ENCODE data around the gene SOX15. TPM values are rescaled to one million over a fixed set of nuclear protein-coding genes. Genes with fewer than 3 reads are reported as not detected.

SOX15 gene
- total RNA-seq, 1 donor from 2014 or later: 18.7 TPM

GRCh38 chr17:7549401-7550055 lies 40.4 kb downstream of the SOX15 start:
- peak overlapping the region; percentile 78 for H3K4me3 ChIP-seq (ENCODE audit: low read depth, low read length)
- TF ChIP-seq CTCF (conservative IDR thresholded peaks at IDR 0.05; ENCODE audit: low read depth, low read length): no peak
- no peak for DNase-seq (ENCODE audit: low read depth)

GRCh38 chr17:7548585-7549400 lies 41.1 kb downstream of the SOX15 start, which contains the start of gene TNFSF12:
TSS of gene TNFSF12 (plus strand) at chr17:7549058. CDS start at chr17:7549154, 96 bp downstream.
- peak within 1 kb of the TSS; percentile 78 for H3K4me3 ChIP-seq (ENCODE audit: low read depth, low read length)
- TF ChIP-seq CTCF (conservative IDR thresholded peaks at IDR 0.05; ENCODE audit: low read depth, low read length): peak; percentile 9
- no peak for DNase-seq (ENCODE audit: low read depth)

GRCh38 chr17:7544911-7545310 lies 45.0 kb downstream of the SOX15 start:
- DNase-seq (ENCODE audit: low read depth): no peak
- H3K4me3 ChIP-seq (ENCODE audit: low read depth, low read length): no peak overlapping the region
- no peak for TF ChIP-seq CTCF (conservative IDR thresholded peaks at IDR 0.05; ENCODE audit: low read depth, low read length)

GRCh38 chr17:7541074-7541621 lies 48.7 kb downstream of the SOX15 start:
- DNase-seq (ENCODE audit: low read depth): no peak
- TF ChIP-seq CTCF (conservative IDR thresholded peaks at IDR 0.05; ENCODE audit: low read depth, low read length): no peak
- H3K4me3 ChIP-seq (ENCODE audit: low read depth, low read length): no peak overlapping the region

- TF ChIP-seq CTCF (conservative IDR thresholded peaks at IDR 0.05; ENCODE audit: low read depth, low read length): no peak
- no peak overlapping the region for H3K4me3 ChIP-seq (ENCODE audit: low read depth, low read length)
- DNase-seq (ENCODE audit: low read depth): no peak
These were observed 50.9 kb downstream of the SOX15 start for GRCh38 chr17:7538891-7539545.

Other genes with a start within 250 kb of the SOX15 start
- gene KCTD11, start 237.9 kb downstream of the SOX15 start, total RNA-seq: 9.8 and 12.3 TPM in 2 replicates
- not detected in 2 replicates for gene TMEM95, start 234.9 kb downstream of the SOX15 start, total RNA-seq
- 5.4 and 7.3 TPM in 2 replicates for gene TNK1, start 209.0 kb downstream of the SOX15 start, total RNA-seq
- 33.0 and 59.0 TPM in 2 replicates for gene PLSCR3, start 195.6 kb downstream of the SOX15 start, total RNA-seq
- gene TMEM256, start 186.0 kb downstream of the SOX15 start, total RNA-seq: 134 and 163 TPM in 2 replicates
- 2.5 and 10.3 TPM in 2 replicates for gene NLGN2, start 182.2 kb downstream of the SOX15 start, total RNA-seq
- gene SPEM1, start 169.8 kb downstream of the SOX15 start, total RNA-seq: not detected in 2 replicates
- not detected in 2 replicates for gene SPEM2, start 164.5 kb downstream of the SOX15 start, total RNA-seq
- gene SPEM3, start 161.2 kb downstream of the SOX15 start, total RNA-seq: not detected in 2 replicates
- gene TMEM102, start 154.7 kb downstream of the SOX15 start, total RNA-seq: 24.6 and 25.0 TPM in 2 replicates
- 0.51 and 11.5 TPM in 2 replicates for gene FGF11, start 150.6 kb downstream of the SOX15 start, total RNA-seq
- gene CHRNB1, start 145.0 kb downstream of the SOX15 start, total RNA-seq: 21.3 and 30.7 TPM in 2 replicates
- gene ZBTB4, start 110.5 kb downstream of the SOX15 start, total RNA-seq: 17.9 and 24.6 TPM in 2 replicates
- not detected in 2 replicates for gene SLC35G6, start 108.6 kb downstream of the SOX15 start, total RNA-seq
- gene POLR2A, start 105.7 kb downstream of the SOX15 start, total RNA-seq: 30.3 and 30.5 TPM in 2 replicates
- 25.2 and 31.8 TPM in 2 replicates for gene TNFSF12, start 41.0 kb downstream of the SOX15 start, total RNA-seq
- 5.2 and 6.4 TPM in 2 replicates for gene TNFSF13, start 31.3 kb downstream of the SOX15 start, total RNA-seq
- 62.9 and 113 TPM in 2 replicates for gene SENP3, start 28.2 kb downstream of the SOX15 start, total RNA-seq
- gene CD68, start 10.5 kb downstream of the SOX15 start, total RNA-seq: 10.7 and 16.7 TPM in 2 replicates
- 236 and 272 TPM in 2 replicates for gene MPDU1, start 6.2 kb downstream of the SOX15 start, total RNA-seq
- 49.9 and 53.6 TPM in 2 replicates for gene FXR2, start 24.8 kb upstream of the SOX15 start, total RNA-seq
- gene SAT2, start 37.7 kb upstream of the SOX15 start, total RNA-seq: 32.6 and 43.4 TPM in 2 replicates
- not detected in 2 replicates for gene SHBG, start 40.0 kb upstream of the SOX15 start, total RNA-seq
- gene ATP1B2, start 60.8 kb upstream of the SOX15 start, total RNA-seq: not detected in 2 replicates
- 49.4 and 89.4 TPM in 2 replicates for gene TP53, start 97.4 kb upstream of the SOX15 start, total RNA-seq
- 14.9 and 41.6 TPM in 2 replicates for gene WRAP53, start 98.4 kb upstream of the SOX15 start, total RNA-seq
- gene EFNB3, start 115.1 kb upstream of the SOX15 start, total RNA-seq: 0.94 and 1.7 TPM in 2 replicates
- gene DNAH2, start 127.7 kb upstream of the SOX15 start, total RNA-seq: not detected in 2 replicates
- gene KDM6B, start 244.1 kb upstream of the SOX15 start, total RNA-seq: 1.9 and 2.7 TPM in 2 replicates

Measured in epithelial cell of proximal tubule (primary cell).